Measurements from ENCODE around the gene CCDC12. TPM values are rescaled to one million over a fixed set of nuclear protein-coding genes. Genes with fewer than 3 reads are reported as not detected.
A peak's percentile ranks its signal among the peaks of the same experiment; 100 is the strongest.

Gene CCDC12
- total and polyA plus RNA-seq, 2 experiments from 2014 or later = 17.4 to 43.8 TPM

DNA sequence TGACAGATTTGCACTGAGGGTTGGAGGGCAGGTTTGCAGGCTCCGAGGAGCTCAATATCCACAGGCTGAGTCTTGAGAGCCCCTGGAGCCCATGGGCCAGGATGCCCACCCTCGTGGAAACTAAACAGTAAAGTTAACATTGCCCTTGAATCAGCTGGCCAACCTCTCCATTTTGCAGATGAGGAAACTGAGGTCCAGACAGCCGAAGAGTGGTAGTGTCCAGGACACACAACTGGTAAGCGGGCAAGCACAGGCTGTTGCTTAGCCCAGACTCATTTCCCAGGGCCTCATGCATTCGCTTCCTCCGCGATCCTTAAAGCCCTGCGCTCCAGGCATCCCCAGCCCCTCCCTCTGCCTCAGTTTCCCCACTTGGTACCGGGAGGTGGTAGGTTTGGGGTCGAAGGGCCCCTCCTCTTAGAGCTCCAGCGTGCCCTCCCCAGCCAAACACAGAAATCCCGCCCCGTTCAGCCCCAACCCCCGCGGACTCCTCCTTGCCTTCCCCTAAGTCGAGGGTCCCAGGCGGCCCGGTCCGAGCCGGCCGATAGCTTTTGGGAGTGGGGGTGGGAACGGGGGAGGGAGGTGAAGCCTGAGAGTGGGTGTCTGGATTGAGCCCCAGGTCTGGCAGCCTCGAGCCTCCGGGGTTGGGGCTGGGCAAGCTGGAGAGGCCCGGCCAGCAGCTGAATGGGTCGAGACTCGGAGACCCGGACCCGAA, 95.5 kb downstream of the CCDC12 start:
- H3K79me2 ChIP-seq (ENCODE audit: insufficient read depth) = no peaks in the 10 kb centered on the region
- TF ChIP-seq EZH2phosphoT487 (IDR thresholded peaks at IDR 0.05; ENCODE audit: insufficient read depth, low read depth) (0 out of 2 replicates have a peak, but pooled peaks have one; percentile 1), EZH2 (IDR thresholded peaks at IDR 0.05; ENCODE audit: insufficient read depth, poor library complexity, severe bottlenecking) (no peak)
- H3K9me3 ChIP-seq (ENCODE audit: low read depth) = no peaks in the 10 kb centered on the region
- no peaks in the 10 kb centered on the region for H3F3A ChIP-seq (ENCODE audit: insufficient read depth)
- in situ Hi-C loops (cut with MboI) = no loop called here
- WGBS, 2 experiments (ENCODE audit: low coverage in 1 of 2, low lambda C conversion rate in 2 of 2, missing lambda C conversion rate in 2 of 2) = 18 to 30% methylated on average over 15 to 29 of the region's 29 CpGs
- H2AFZ ChIP-seq = no peak overlapping the region
- no peak overlapping the region for H3K9ac ChIP-seq
- no peak overlapping the region for H3K27ac ChIP-seq
- H3K27me3 ChIP-seq (replicated peaks; ENCODE audit: insufficient read depth) = peaks cover 25% of the 10 kb centered on the region; the same call in 1 of the 2 replicates
- DNase-seq = no peak
- H3K36me3 ChIP-seq (ENCODE audit: low read depth) = no peaks in the 10 kb centered on the region
- H3K9me2 ChIP-seq (ENCODE audit: insufficient read depth) = no peaks in the 10 kb centered on the region
- peaks cover 7% of the 10 kb centered on the region; the same call in 1 of the 2 replicates for H3K4me1 ChIP-seq (ENCODE audit: insufficient read depth)
- no peak overlapping the region for H3K4me3 ChIP-seq
- no peaks in the 10 kb centered on the region for H4K20me1 ChIP-seq (ENCODE audit: insufficient read depth)
- H3K4me2 ChIP-seq (ENCODE audit: unreplicated experiment) = no peak overlapping the region

DNA sequence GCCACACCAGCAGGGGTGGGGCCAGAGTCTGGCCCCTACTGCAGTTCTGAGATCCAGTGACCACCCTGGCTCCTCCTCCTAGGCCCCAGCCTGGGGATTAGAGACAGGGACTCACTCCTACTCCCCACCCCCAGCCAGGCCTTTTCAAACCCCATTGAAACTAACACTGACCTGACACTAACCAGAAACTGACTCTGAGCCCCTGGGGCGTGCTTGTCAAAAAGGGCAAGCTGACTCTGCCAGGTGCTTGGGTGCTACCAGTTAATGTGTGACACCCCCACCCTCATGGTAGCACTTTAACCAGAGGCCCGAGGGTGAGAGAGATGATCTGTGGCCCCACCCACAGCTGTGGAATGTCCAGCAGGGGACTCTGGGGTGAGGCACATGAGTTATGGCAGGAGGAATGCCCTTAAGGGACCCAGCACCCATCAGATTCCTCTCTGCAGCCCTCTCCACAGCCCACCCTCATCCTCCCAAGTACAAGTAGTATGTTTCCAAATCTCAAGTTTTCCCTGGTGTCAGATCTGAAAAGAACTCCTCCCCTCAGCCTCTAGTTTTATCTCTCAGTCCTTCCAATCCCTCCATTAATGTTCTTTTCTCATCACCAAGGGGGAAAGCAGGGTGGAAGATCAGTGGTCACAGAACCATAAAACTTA, 97.6 kb downstream of the CCDC12 start:
- TF ChIP-seq EZH2 (IDR thresholded peaks at IDR 0.05; ENCODE audit: insufficient read depth, poor library complexity, severe bottlenecking) (no peak), EZH2phosphoT487 (IDR thresholded peaks at IDR 0.05; ENCODE audit: insufficient read depth, low read depth) (no peak)
- H3K4me3 ChIP-seq = no peak overlapping the region
- H3K27me3 ChIP-seq (replicated peaks; ENCODE audit: insufficient read depth) = peaks cover 16% of the 10 kb centered on the region; the same call in 1 of the 2 replicates
- no peaks in the 10 kb centered on the region for H4K20me1 ChIP-seq (ENCODE audit: insufficient read depth)
- no peak overlapping the region for H3K9ac ChIP-seq
- in situ Hi-C loops (cut with MboI) = no loop called here
- H3K27ac ChIP-seq = no peak overlapping the region
- no peaks in the 10 kb centered on the region for H3K9me2 ChIP-seq (ENCODE audit: insufficient read depth)
- WGBS, 2 experiments (ENCODE audit: low coverage in 1 of 2, low lambda C conversion rate in 2 of 2, missing lambda C conversion rate in 2 of 2) = 36 to 50% methylated on average over 2 of the region's 2 CpGs
- H3K36me3 ChIP-seq (ENCODE audit: low read depth) = no peaks in the 10 kb centered on the region
- DNase-seq = peak; percentile 27
- no peaks in the 10 kb centered on the region for H3F3A ChIP-seq (ENCODE audit: insufficient read depth)
- no peak overlapping the region for H3K4me2 ChIP-seq (ENCODE audit: unreplicated experiment)
- no peaks in the 10 kb centered on the region for H3K79me2 ChIP-seq (ENCODE audit: insufficient read depth)
- H3K9me3 ChIP-seq (ENCODE audit: low read depth) = no peaks in the 10 kb centered on the region
- H2AFZ ChIP-seq = no peak overlapping the region
- H3K4me1 ChIP-seq (ENCODE audit: insufficient read depth) = peaks cover 7% of the 10 kb centered on the region; the same call in 1 of the 2 replicates

DNA sequence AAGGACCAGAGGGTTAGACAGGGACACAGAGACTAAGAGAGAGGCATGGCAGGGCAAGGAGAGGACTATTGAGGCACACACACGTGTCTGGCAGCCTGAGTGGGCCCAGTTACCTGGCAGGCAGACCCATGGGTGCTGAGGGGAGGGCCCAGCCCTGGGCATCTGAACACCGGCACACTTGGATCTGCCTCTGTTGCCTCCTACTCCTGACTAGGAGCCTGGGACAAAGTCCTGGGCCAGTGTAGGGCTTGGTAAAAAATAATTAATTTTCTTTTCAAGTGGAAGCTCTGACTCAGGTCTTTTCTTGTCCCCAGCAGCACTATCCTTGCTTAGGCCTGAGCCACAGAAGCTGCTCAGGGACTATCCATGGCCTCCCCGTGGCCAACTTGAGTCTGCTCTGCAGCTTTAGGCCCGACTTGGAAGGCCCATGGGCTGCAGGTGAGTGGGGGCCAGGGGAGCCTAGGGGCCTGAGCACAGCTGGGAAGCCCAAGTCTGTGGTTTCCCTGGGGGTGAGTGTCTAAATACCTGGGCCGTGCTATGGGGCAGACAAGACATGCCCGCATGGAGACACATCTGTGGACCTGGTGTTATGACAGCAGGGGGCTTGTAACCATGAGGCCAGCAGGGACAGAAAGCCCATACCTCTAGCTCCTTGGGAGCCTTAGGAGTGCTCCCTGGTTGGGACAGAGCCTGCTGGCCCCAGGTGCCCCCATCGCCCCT, 99.0 kb downstream of the CCDC12 start, which contains the start of gene PTH1R:
TSS of gene PTH1R (plus strand) at position 316 of the 720 bp plus-strand sequence. CDS start 5,839 bp downstream, outside the sequence.
- no peak within 1 kb of the TSS for H3K9ac ChIP-seq
- no peak within 1 kb of the TSS for H2AFZ ChIP-seq
- H3F3A ChIP-seq (ENCODE audit: insufficient read depth) = no peaks in the 10 kb centered on the region
- H3K4me1 ChIP-seq (ENCODE audit: insufficient read depth) = peaks cover 7% of the 10 kb centered on the region; the same call in 1 of the 2 replicates
- H3K79me2 ChIP-seq (ENCODE audit: insufficient read depth) = no peaks in the 10 kb centered on the region
- no peaks in the 10 kb centered on the region for H4K20me1 ChIP-seq (ENCODE audit: insufficient read depth)
- TF ChIP-seq EZH2 (IDR thresholded peaks at IDR 0.05; ENCODE audit: insufficient read depth, poor library complexity, severe bottlenecking) (no peak), EZH2phosphoT487 (IDR thresholded peaks at IDR 0.05; ENCODE audit: insufficient read depth, low read depth) (no peak)
- H3K9me3 ChIP-seq (ENCODE audit: low read depth) = no peaks in the 10 kb centered on the region
- no peak within 1 kb of the TSS for H3K27ac ChIP-seq
- no peaks in the 10 kb centered on the region for H3K9me2 ChIP-seq (ENCODE audit: insufficient read depth)
- H3K27me3 ChIP-seq (replicated peaks; ENCODE audit: insufficient read depth) = 0 out of 2 replicates have a peak, but pooled peaks cover 10% of the 10 kb centered on the region
- H3K4me3 ChIP-seq = no peak within 1 kb of the TSS
- H3K4me2 ChIP-seq (ENCODE audit: unreplicated experiment) = no peak within 1 kb of the TSS
- in situ Hi-C loops (cut with MboI) = no loop called here
- no peaks in the 10 kb centered on the region for H3K36me3 ChIP-seq (ENCODE audit: low read depth)
- 80 to 83% methylated on average over 7 of the region's 7 CpGs for WGBS, 2 experiments (ENCODE audit: low coverage in 1 of 2, low lambda C conversion rate in 2 of 2, missing lambda C conversion rate in 2 of 2)
- DNase-seq = no peak

Measured in GM23248 (cell line).